Panc1 (cell line): ENCODE results near the gene TBC1D13.

Experiments
- CTCF ChIP-seq: fragments of 450-650 bp; IDR thresholded peaks from 2 replicates; pipeline ENCODE4 v1.5.1; 2017; ENCODE audit warnings: mild to moderate bottlenecking
- POLR2AphosphoS5 ChIP-seq: IDR thresholded peaks from 2 replicates; pipeline ENCODE4 v1.6.1; 2012; ENCODE audit warnings: mild to moderate bottlenecking, low read depth, low read length, moderate library complexity
- REST ChIP-seq, 2 experiments: IDR thresholded peaks; 2 replicates each; pipeline ENCODE4 v1.6.1; 2011 to 2012; ENCODE audit warnings: low read depth in 2 of 2, control low read depth in 1 of 2, low read length in 1 of 2, mild to moderate bottlenecking in 1 of 2, moderate library complexity in 1 of 2; ENCODE audit not compliant: insufficient read depth in 1 of 2
- SIN3A ChIP-seq: IDR thresholded peaks from 2 replicates; pipeline ENCODE4 v1.6.1; 2012; ENCODE audit warnings: low read depth, mild to moderate bottlenecking, low read length, moderate library complexity, borderline replicate concordance; ENCODE audit not compliant: insufficient read depth
- TCF7L2 ChIP-seq: IDR thresholded peaks from 2 replicates; pipeline ENCODE4 v1.6.1; 2011; ENCODE audit warnings: mild to moderate bottlenecking, low read depth, low read length, inconsistent platforms

- TF ChIP-seq CTCF, result no peak
- no peak for TF ChIP-seq REST (IDR thresholded peaks at IDR 0.05; ENCODE audit: insufficient read depth in 1 of 2, low read depth in 2 of 2, low read length in 1 of 2)
- no peak for TF ChIP-seq POLR2AphosphoS5
- no peak for TF ChIP-seq TCF7L2
- no peak for TF ChIP-seq SIN3A
Observed at GRCh38 chr9:128809036-128809599, 22.1 kb downstream of the TBC1D13 start.
